ENCODE results near the gene PECR. TPM values are rescaled to one million over a fixed set of nuclear protein-coding genes. Genes with fewer than 3 reads are reported as not detected.

PECR gene
- total RNA-seq, 4 donors from 2014 or later = 1.2 to 25.4 (median 14.9) TPM

GRCh38 chr2:216114382-216114713, 32.7 kb upstream of the PECR start:
- Histone ChIP-seq H3K4me1 (peaks cover 6 to 11% of the 10 kb centered on the region in 2 donors), H3K36me3 (no peaks in the 10 kb centered on the region), H3K4me3 (no peak overlapping the region), H3K27ac (peak overlapping the region; percentile 58 to 60), H3K9me3 (no peaks in the 10 kb centered on the region), H3K27me3 (no peaks in the 10 kb centered on the region)
- peak in 1 of 2 donors; percentile 22 for DNase-seq
- TF ChIP-seq CTCF (IDR thresholded peaks at IDR 0.05) (no peak), POLR2A (IDR thresholded peaks at IDR 0.05) (no peak)
- intact Hi-C loops (cut with DNase I; ENCODE audit: low total_unique reads) = no loop called here

DNA sequence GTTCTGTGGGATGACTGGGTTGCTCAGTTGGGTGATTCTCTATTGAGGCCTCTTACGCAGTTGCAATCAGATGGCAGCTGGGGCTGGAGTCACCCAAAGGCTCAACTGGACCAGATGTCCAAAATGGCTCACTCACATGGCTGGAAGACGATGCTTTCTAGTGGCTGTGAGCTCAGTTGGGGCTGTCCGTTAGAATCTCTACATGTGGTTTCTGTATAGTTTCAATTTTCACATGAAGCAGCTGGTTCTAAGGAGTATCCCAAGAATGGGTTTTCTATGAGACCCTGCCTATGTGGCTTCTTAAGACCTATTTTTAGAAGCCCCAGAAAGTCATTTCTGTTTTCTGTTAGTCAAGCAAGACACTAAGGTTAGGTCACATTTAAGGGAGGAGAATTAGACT, 32.0 kb upstream of the PECR start:
- no peak for TF ChIP-seq CTCF (IDR thresholded peaks at IDR 0.05)
- no peak for TF ChIP-seq POLR2A (IDR thresholded peaks at IDR 0.05)
- intact Hi-C loops (cut with DNase I; ENCODE audit: low total_unique reads) = no loop called here
- no peak overlapping the region for H3K27ac ChIP-seq
- DNase-seq = no peak
- no peak overlapping the region for H3K4me3 ChIP-seq
- H3K4me1 ChIP-seq = peaks cover 6 to 11% of the 10 kb centered on the region in 2 donors
- no peaks in the 10 kb centered on the region for H3K36me3 ChIP-seq
- H3K27me3 ChIP-seq = no peaks in the 10 kb centered on the region
- no peaks in the 10 kb centered on the region for H3K9me3 ChIP-seq

DNA sequence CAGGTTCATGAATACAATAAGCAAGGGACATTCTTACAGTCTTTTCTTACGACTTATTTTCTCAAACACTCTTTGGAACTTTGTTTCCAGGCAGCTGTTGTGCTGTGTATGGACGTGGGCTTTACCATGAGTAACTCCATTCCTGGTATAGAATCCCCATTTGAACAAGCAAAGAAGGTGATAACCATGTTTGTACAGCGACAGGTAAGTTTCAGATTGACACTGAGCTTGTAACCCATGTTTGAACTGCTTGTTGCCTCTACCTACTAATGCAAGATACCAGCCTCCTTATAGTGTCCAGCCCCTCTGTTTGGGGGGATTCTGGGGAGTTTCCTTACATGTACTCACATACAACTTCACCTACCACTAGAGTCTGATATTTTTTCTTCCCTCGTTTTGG, 31.3 kb upstream of the PECR start:
- TF ChIP-seq POLR2A (IDR thresholded peaks at IDR 0.05) = no peak
- no peak for TF ChIP-seq CTCF (IDR thresholded peaks at IDR 0.05)
- intact Hi-C loops (cut with DNase I; ENCODE audit: low total_unique reads) = no loop called here
- Histone ChIP-seq H3K27ac (no peak overlapping the region), H3K9me3 (no peaks in the 10 kb centered on the region), H3K27me3 (no peaks in the 10 kb centered on the region), H3K36me3 (no peaks in the 10 kb centered on the region), H3K4me3 (no peak overlapping the region), H3K4me1 (peaks cover 6 to 11% of the 10 kb centered on the region in 2 donors)
- DNase-seq = no peak

DNA sequence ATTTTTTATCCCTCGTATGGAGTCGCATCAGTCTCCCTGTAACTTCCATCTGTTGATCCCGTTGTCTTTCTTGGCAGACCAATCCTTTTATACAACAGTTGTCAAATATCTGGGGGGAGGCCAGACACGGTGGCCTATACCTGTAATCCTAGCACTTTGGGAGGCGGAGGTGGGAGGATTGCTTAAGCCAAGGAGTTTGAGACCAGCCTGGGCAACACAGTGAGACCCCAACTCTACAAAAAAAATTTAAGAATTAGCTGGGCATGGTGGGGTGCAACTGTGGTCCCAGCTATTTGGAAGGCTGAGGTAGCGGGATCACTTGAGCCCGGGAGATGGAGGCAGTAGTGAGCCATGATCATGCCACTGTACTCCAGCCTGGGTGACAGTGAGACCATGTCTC, 29.5 kb upstream of the PECR start:
- H3K4me1 ChIP-seq = peaks cover 6 to 11% of the 10 kb centered on the region in 2 donors

GRCh38 chr2:216110620-216111019, 29.0 kb upstream of the PECR start:
- peak overlapping the region in 1 of 2 donors; percentile 98 for H3K4me3 ChIP-seq
- no peak for DNase-seq
- intact Hi-C loops (cut with DNase I; ENCODE audit: low total_unique reads) = no loop called here
- H3K36me3 ChIP-seq = no peaks in the 10 kb centered on the region
- H3K27me3 ChIP-seq = no peaks in the 10 kb centered on the region
- TF ChIP-seq CTCF (IDR thresholded peaks at IDR 0.05) (no peak), POLR2A (IDR thresholded peaks at IDR 0.05) (no peak)
- no peaks in the 10 kb centered on the region for H3K9me3 ChIP-seq
- H3K4me1 ChIP-seq = peaks cover 6 to 11% of the 10 kb centered on the region in 2 donors
- peak overlapping the region in 1 of 2 donors; percentile 93 for H3K27ac ChIP-seq

More for the DNA sequence above, 29.5 kb upstream of the PECR start:
- no peak for DNase-seq
- Histone ChIP-seq H3K9me3 (no peaks in the 10 kb centered on the region), H3K27ac (no peak overlapping the region), H3K27me3 (no peaks in the 10 kb centered on the region), H3K36me3 (no peaks in the 10 kb centered on the region), H3K4me3 (no peak overlapping the region)
- intact Hi-C loops (cut with DNase I; ENCODE audit: low total_unique reads) = no loop called here
- TF ChIP-seq CTCF (IDR thresholded peaks at IDR 0.05) (no peak), POLR2A (IDR thresholded peaks at IDR 0.05) (no peak)

Data from uterus (tissue), 4 donors.